HepG2 (cell line): ENCODE results near the gene SREBF1. TPM values are rescaled to one million over a fixed set of nuclear protein-coding genes. Genes with fewer than 3 reads are reported as not detected.

Experiments used
- ATAC-seq: fragments of 200-7000 bp; cut with Tn5 transposase; 3 replicates; pipeline ENCODE4 v1.9.1; 2020; ENCODE audit warnings: mild to moderate bottlenecking, moderate library complexity
- BruUV-seq: library from RNA; stranded (reverse); fragments of 400-500 nt; replicated peaks from 2 replicates; lab custom pipeline; 2021; lab: Mats Ljungman, UMichigan
- CTCF ChIA-PET: fragments of 300-600 bp; formaldehyde crosslinking; extraction: SDS; loops from one replicate; lab custom pipeline; 2021; ENCODE audit warnings: low total read pairs, inconsistent platforms, low intra/inter-chr PET ratio; lab: Yijun Ruan, JAX
- POLR2A ChIA-PET: fragments of 350-600 bp; sonication (Branson Sonifier 250); formaldehyde crosslinking; loops from one replicate; lab custom pipeline; 2020; ENCODE audit warnings: antibody characterized with exemption, inconsistent platforms; lab: Yijun Ruan, JAX
- DNase-seq: peaks from one replicate; pipeline ENCODE4 v3.0.0-alpha.2; 2015; ENCODE audit warnings: low spot score
- FAIRE-seq: peaks from 3 replicates; lab custom pipeline; 2011; peaks lifted over from hg19 to GRCh38; lab: Jason Lieb, UNC
- H2AFZ ChIP-seq: one replicate; pipeline ENCODE4 v1.6.1; 2011; ENCODE audit warnings: low read length, inconsistent platforms
- H3K27ac ChIP-seq: fragments of 300-600 bp; 3 replicates; pipeline ENCODE4 v1.8.0; 2011; ENCODE audit warnings: mixed run types, mild to moderate bottlenecking, mixed read lengths, low read length, inconsistent platforms; ENCODE audit not compliant: insufficient read depth; ENCODE audit errors: extremely low read length
- H3K27me3 ChIP-seq, 2 experiments: fragments of 200-600 bp in 1 of 2; 2 replicates in 1 of 2; 3 replicates in 1 of 2; pipeline versions ENCODE4 v1.6.0 to v1.8.0; 2011; ENCODE audit warnings: low read length in 2 of 2, mild to moderate bottlenecking in 2 of 2, moderate library complexity in 2 of 2, inconsistent platforms in 1 of 2; ENCODE audit not compliant: insufficient read depth in 2 of 2, control insufficient read depth in 1 of 2
- H3K36me3 ChIP-seq, 2 experiments: fragments of 200-600 bp in 1 of 2; replicated peaks in 1 of 2; 2 replicates in 1 of 2; 3 replicates in 1 of 2; pipeline versions ENCODE4 v1.5.1 to v1.8.0; 2011; ENCODE audit warnings: low read length in 2 of 2, inconsistent platforms in 1 of 2; ENCODE audit not compliant: insufficient read depth in 2 of 2, control insufficient read depth in 1 of 2
- H3K4me1 ChIP-seq: 2 replicates; pipeline ENCODE4 v1.5.1; 2012; ENCODE audit warnings: low read length, inconsistent platforms; ENCODE audit not compliant: insufficient read depth
- H3K4me2 ChIP-seq: 2 replicates; pipeline ENCODE4 v1.6.0; 2011; ENCODE audit warnings: low read depth, low read length, inconsistent platforms
- H3K4me3 ChIP-seq, 3 experiments: fragments of 200-600 bp in 1 of 3; sonication (generic), shearing (Covaris generic) in 1 of 3; replicated peaks in 1 of 3; 2 replicates each; pipeline ENCODE4 v1.5.1; 2011 to 2016; ENCODE audit warnings: low read length in 3 of 3, inconsistent platforms in 2 of 3, low read depth in 2 of 3, mild to moderate bottlenecking in 2 of 3, control low read depth in 1 of 3, mixed read lengths in 1 of 3; ENCODE audit not compliant: insufficient read depth in 1 of 3
- H3K79me2 ChIP-seq: one replicate; pipeline ENCODE4 v1.6.1; 2011; ENCODE audit warnings: low read length, inconsistent platforms; ENCODE audit not compliant: insufficient read depth
- H3K9ac ChIP-seq: 2 replicates; pipeline ENCODE4 v1.6.0; 2011; ENCODE audit warnings: mild to moderate bottlenecking, low read depth, low read length, inconsistent platforms; ENCODE audit not compliant: insufficient read depth
- H3K9me3 ChIP-seq: 2 replicates; pipeline ENCODE4 v1.5.1; 2012; ENCODE audit warnings: mild to moderate bottlenecking, low read length
- H4K20me1 ChIP-seq: 2 replicates; pipeline ENCODE4 v1.6.0; 2011; ENCODE audit warnings: inconsistent platforms, mild to moderate bottlenecking, low read length, moderate library complexity; ENCODE audit not compliant: insufficient read depth
- AGO2 ChIP-seq: fragments of 200-400 bp; formaldehyde crosslinking; optimal IDR thresholded peaks from 2 replicates; pipeline ENCODE3; 2017; ENCODE audit warnings: mild to moderate bottlenecking, low read depth, low read length, moderate library complexity
- KDM4B ChIP-seq: sonication (generic); formaldehyde crosslinking; IDR thresholded peaks from 2 replicates; pipeline ENCODE4 v1.4.0; 2020; ENCODE audit warnings: missing genetic modification reagents
- NONO ChIP-seq, 2 experiments: fragments of 450-650 bp in 1 of 2; sonication (generic) in 1 of 2; formaldehyde crosslinking in 1 of 2; IDR thresholded peaks in 1 of 2; conservative IDR thresholded peaks in 1 of 2; 2 replicates each; pipeline versions ENCODE4 v1.6.1 to v1.8.0; 2017 to 2022; ENCODE audit warnings: mild to moderate bottlenecking in 1 of 2, missing genetic modification reagents in 1 of 2, moderate library complexity in 1 of 2
- PCBP2 ChIP-seq: fragments of 200-400 bp; formaldehyde crosslinking; optimal IDR thresholded peaks from 2 replicates; pipeline ENCODE3; 2018; ENCODE audit warnings: low read length, low read depth; ENCODE audit not compliant: poor library complexity, severe bottlenecking
- PRMT3 ChIP-seq: sonication (generic); formaldehyde crosslinking; IDR thresholded peaks from 2 replicates; pipeline ENCODE4 v1.8.1; 2022; ENCODE audit warnings: low read depth, mild to moderate bottlenecking, moderate library complexity, missing genetic modification reagents, borderline replicate concordance
- RARA ChIP-seq: IDR thresholded peaks from 2 replicates; pipeline ENCODE4 v1.6.1; 2016; ENCODE audit warnings: missing genetic modification reagents, missing compliant biosample characterization
- RBFOX2 ChIP-seq: fragments of 200-400 bp; formaldehyde crosslinking; IDR thresholded peaks from 2 replicates; pipeline ENCODE4 v1.6.1; 2017; ENCODE audit warnings: low read depth, mild to moderate bottlenecking, low read length
- RBM22 ChIP-seq: fragments of 200-400 bp; formaldehyde crosslinking; optimal IDR thresholded peaks from 2 replicates; pipeline ENCODE3; 2017; ENCODE audit warnings: mild to moderate bottlenecking, low read length, moderate library complexity
- ZC3H13 ChIP-seq: sonication (generic); formaldehyde crosslinking; IDR thresholded peaks from 2 replicates; pipeline ENCODE4 v1.8.1; 2023; ENCODE audit warnings: mild to moderate bottlenecking, missing genetic modification reagents, moderate library complexity
- ZC3H4 ChIP-seq: sonication (generic); formaldehyde crosslinking; IDR thresholded peaks from 2 replicates; pipeline ENCODE4 v1.4.0; 2020; ENCODE audit warnings: missing genetic modification reagents, borderline replicate concordance
- WGBS: methylation state at CpG from one replicate; pipeline ENCODE4 v1.1.6; 2017; ENCODE audit warnings: low lambda C conversion rate; 5-methylcytosine and 5-hydroxymethylcytosine counted together
- in situ Hi-C: cut with HindIII; loops from 2 replicates; pipeline ENCODE4 v1.10.0; 2017; ENCODE audit warnings: low pct_unique_long_range_greater_than_20kb; ENCODE audit not compliant: extremely low pct_ligation_motif_present
- intact Hi-C: fragments of 100-400 bp; cut with micrococcal nuclease; formaldehyde crosslinking; loops from one replicate; pipeline ENCODE4 v1.10.0; 2022; ENCODE audit not compliant: unreplicated experiment
- polyA plus RNA-seq, 8 experiments: library from polyadenylated mRNA; depleted of rRNA in 3 of 8; stranded (reverse) in 7 of 8; unstranded in 1 of 8; fragments of >200 nt; fragmentation: Illumina TruSeq in 4 of 8; extraction: Trizol in 4 of 8; gene quantifications; 2 replicates each; pipeline versions ENCODE4 v1.2.1 to v1.2.3, GENCODE V29; 2011 to 2016; ENCODE audit warnings: low read depth in 4 of 8, missing spikeins in 1 of 8, mixed read lengths in 1 of 8; ENCODE audit not compliant: insufficient read depth in 1 of 8
- total RNA-seq, 5 experiments: library from RNA; depleted of rRNA; stranded (reverse); fragments of >200 nt; fragmentation: Illumina TruSeq; extraction: Trizol; gene quantifications; 2 replicates each; pipeline ENCODE4 v1.2.3, GENCODE V29; 2016; ENCODE audit warnings: low read depth in 1 of 5

Gene SREBF1
- total and polyA plus RNA-seq, 2 of the 13 experiments (the other 11 are each of a cell fraction or from before 2014, with no cell fraction given), result 34.3 to 38.0 TPM

GRCh38 chr17:17827826-17828621 is 8.8 kb downstream of the SREBF1 start (continued):
- peak; percentile 33 for TF ChIP-seq AGO2
- no peak for TF ChIP-seq KDM4B
- no peak for TF ChIP-seq ZC3H4 (CRISPR knock-in tag)

- in situ Hi-C loops (no loop called here), intact Hi-C loops (no loop called here)
- Histone ChIP-seq H3K9ac (no peak overlapping the region), H2AFZ (no peak overlapping the region), H3K4me3 (no peak overlapping the region), H3K79me2 (peaks cover 90% of the 10 kb centered on the region), H3K4me2 (no peak overlapping the region), H3K27me3 (no peaks in the 10 kb centered on the region), H3K36me3 (peaks cover 19 to 45% of the 10 kb centered on the region in 2 experiments), H3K27ac (peak overlapping the region; percentile 93), H4K20me1 (peaks cover 69% of the 10 kb centered on the region; the same call in 1 of the 2 replicates), H3K9me3 (no peaks in the 10 kb centered on the region), H3K4me1 (peaks cover 96% of the 10 kb centered on the region)
- CTCF ChIA-PET, result no interaction called here
- WGBS, result 96% methylated on average over 7 of the region's 16 CpGs
- DNase-seq (no peak), FAIRE-seq (no peak), ATAC-seq (no peak)
- TF ChIP-seq ZC3H13 (CRISPR knock-in tag) (no peak), PCBP2 (no peak), RBM22 (peak; percentile 71), RARA (no peak), PRMT3 (CRISPR knock-in tag) (no peak), AGO2 (peak; percentile 48), NONO (IDR thresholded peaks at IDR 0.05) (no peak), NONO (CRISPR knock-in tag; conservative IDR thresholded peaks at IDR 0.05) (0 out of 2 replicates have a peak, but pooled peaks have one; percentile 22), RBFOX2 (peak; percentile 45)
- BruUV-seq, result no TSS peak
- POLR2A ChIA-PET, result interaction anchor here (0.9 to 8.6 kb wide), 2 partner anchors 10 to 22 kb away, joined by 4 to 69 read pairs; partner anchors contain the start of gene SREBF1
Measured at GRCh38 chr17:17826942-17827785, 9.6 kb downstream of the SREBF1 start.
